CD4-positive, alpha-beta T cell treated with Interleukin-1 beta for 1 hour (primary cell): Measurements from ENCODE around the gene PHLPP1.

Experiments
- DNase-seq, 2 donors: peaks; one replicate each; pipeline ENCODE4 v3.0.0-alpha.2; 2020 to 2022

PHLPP1 gene

DNA sequence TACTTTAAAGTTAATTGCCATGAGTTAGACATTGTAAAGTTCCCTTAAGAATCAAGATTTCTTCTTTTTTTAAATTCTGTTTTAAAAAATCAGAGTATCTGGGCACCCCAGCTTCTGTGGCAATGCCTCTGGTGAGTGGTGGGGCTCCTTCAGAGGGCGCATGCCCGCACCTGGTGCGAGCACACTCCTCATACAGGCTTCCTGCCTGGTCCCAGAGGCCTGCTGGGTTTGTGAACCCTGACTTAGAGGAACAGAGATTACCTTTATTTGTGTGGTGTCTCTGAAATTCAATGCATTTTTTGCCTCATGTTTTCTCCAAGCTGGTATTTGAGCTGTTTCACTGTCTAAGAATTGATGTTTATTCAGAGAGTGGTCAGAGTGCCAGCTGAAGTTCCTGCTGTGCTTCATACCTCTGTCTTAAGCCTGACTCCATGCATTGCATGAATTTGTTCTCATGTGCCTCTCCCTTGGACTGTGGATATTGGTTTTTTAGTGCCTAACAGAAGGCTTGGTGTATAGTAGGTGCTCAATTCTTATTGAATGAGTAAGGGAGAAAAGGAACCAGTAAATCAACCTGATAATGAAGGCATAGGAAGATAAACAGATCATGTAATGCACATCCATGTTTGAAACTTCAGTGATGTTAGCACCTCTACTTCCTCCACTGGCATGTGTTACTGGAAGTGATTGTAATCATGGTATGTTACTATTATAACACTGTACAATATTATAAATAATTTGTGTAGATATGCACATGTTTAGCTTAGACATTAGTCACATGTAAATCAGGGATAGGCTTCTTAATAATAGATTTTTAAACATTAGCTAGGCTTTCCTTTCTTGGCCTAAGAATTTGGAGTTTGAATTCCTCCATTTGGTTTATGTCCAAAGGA, 29.0 kb downstream of the PHLPP1 start:
- peak in 1 of 2 donors; percentile 25 for DNase-seq

DNA sequence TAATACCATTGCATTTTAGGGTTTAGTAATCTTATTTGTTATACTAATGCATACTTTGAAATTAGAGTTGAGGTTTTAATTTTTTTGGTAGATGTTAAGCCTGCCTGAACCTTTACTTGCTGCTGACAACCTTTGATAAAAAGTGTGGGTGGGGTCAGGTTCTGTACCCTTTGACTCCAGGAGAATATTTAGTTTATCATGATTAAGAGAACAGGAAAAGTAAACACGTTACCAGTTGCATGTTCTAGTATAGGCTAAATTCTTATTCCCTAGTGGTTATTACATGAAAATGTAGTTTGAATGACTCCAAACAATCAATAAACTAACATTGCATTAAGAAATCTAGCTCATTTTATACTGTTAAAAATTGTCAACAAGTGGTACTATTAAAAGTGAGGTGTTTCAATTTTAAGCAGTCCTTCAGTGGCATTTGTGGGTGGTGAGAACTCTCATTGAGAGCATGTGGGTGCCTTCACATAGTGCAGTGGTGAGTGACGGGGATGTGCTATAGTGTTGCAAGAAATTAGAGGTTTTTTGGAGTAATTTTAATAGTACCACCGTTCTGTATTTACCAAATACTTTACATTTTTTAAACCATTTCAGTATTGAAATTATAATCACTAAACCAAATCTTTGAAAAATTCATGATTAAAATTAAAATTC, 29.9 kb downstream of the PHLPP1 start:
- DNase-seq, result no peak

- DNase-seq, result no peak
These were observed 34.0 kb downstream of the PHLPP1 start for GRCh38 chr18:62749389-62749788.

GRCh38 chr18:62751341-62751821, 36.0 kb downstream of the PHLPP1 start:
- no peak for DNase-seq

GRCh38 chr18:62751977-62752376, 36.6 kb downstream of the PHLPP1 start:
- no peak for DNase-seq

DNA sequence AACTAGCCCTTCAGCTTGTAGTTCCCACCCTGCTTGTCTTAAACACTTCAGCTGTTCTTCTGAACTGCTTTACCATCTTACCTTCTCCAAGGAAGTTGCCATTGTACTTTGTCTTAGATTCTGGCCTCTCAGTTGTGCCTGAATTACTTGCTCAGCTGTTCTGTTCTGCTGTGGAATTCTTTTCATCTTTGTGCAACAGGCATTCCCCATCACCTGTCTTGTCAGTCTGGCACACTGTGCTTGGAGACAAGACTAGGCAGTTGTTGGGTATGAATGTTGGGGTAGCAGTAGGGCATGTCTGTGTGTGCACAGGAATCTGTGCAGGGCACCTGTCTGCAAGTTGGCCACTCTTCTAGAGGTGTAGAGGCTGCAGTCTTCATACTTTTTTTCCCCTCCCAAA, 38.7 kb downstream of the PHLPP1 start:
- no peak for DNase-seq

DNA sequence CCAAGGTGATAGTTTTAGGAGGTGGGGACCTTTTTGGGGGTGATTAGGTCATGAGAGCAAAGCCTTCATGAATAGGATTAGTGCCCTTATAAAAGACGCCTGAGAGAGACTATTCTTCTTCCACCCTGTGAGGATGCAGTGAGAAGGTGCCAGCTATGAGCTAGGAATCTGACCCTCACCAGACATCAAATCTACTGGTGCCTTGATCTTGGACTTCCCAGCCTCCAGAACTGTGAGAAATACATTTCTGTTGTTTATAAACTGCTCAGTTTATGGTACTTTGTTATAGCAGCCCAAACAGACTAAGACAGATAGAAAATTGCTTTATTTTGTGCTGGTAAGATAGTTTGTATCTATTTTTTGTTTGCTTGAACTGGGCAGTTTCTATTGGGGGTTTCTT, 40.1 kb downstream of the PHLPP1 start:
- DNase-seq, result no peak

DNA sequence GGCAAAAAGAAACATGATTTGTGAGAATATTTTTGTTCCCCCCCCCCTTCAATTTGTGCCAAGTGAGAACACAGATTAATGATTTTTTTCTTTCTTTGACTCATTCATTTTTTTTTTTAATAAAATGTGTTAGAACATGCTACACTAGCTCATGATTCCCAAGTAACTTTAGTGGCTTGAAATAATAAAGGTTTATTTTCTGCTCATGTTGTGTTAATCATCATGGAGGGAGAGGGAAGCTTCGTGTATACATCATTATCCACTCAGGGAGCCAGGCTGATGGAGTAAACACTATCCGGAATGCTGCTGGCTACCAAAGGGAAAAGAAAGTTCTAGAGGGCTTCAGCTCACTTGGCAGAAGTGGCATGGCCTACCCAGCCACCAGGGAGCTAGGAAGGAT, 40.6 kb downstream of the PHLPP1 start:
- DNase-seq, result no peak

DNA sequence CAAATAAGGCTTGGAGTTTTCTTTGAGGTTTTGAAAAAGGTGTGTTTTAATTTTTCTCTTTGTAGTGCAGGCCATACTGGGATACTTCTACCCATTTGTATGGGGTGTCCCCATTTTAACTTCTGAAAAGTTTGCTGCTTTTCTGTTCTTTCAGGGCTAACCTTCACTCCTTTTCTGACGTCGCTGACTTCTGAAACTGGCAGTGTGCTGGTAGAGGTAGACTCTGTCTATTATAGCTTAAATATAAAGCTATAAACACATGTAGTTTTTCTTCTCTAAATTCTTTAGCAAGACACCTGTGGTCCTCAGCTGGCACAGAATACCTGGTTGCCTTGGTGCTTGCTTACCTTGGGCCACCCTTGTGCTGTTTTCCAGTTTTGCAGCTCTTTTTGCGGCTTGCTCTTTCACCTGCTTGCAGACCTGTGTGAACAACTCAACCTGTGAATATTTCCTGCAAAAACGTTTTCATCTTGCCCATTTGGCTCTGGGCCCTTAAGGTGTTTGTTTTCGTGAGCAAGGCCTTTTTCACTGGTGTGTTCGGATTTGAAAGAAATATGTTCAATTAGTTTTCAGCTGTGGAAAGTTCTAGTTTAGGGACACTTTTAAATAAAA, 42.2 kb downstream of the PHLPP1 start:
- DNase-seq, result no peak

- no peak for DNase-seq
These were observed 43.2 kb downstream of the PHLPP1 start for GRCh38 chr18:62758591-62758990.

GRCh38 chr18:62759704-62760402, 44.5 kb downstream of the PHLPP1 start:
- DNase-seq, result no peak

DNA sequence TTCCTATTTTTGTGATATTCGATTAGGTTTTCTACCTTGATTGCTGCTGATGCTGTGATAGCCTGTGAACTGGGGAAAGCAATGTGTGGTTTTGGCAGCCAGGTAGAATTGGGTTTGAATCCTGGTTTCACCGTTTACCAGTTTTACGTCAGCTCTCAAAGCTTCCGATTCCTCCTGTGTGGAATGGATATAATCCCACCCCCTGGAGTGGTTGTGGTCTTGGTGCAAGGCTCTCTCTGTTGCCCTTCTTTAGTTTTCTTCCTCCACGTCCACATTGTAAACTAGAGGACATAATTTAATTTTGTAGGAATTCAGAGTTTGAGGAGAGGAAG, 45.0 kb downstream of the PHLPP1 start:
- no peak for DNase-seq

DNA sequence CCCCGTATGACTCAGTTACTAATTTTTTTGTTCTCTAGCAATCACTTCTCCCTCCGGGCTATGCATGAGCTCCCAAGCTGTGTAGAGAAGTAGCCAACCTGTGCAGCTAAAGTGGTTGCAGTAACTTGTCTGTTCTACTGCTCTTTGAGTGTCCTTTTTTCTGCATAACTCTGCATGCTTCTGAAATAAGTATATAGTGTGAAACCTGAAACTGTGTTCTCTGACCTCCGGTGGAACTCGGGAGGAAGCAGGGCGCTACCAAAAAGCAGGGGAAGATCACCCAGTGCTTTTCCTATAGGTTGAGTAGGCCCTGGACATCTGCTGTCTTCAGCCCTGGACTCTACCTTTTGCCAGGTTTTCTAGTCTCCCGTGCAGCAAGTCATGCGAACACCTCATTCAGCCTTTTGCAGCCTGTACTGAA, 47.8 kb downstream of the PHLPP1 start:
- DNase-seq, result no peak

- DNase-seq, result no peak
These were observed 50.9 kb downstream of the PHLPP1 start for GRCh38 chr18:62766266-62766665.

DNA sequence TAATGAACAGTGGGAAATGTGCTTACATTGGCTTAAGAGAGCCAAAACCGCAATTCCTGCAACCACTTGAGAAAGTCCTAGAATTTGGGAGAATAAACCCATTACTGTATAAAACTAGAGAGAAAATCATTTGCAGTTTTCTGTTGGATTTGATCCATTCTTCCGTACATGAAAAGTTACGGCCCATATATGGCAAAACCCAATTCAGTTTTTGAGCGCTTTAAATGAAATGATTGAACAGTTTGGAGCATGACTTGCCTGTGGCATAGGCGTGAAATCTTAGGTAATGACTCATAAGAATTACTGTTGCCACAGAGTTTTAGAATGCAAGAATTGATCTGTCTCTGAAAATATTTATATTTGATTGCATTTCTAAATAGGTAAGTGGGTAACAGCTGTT, 52.0 kb downstream of the PHLPP1 start:
- DNase-seq, result no peak

GRCh38 chr18:62767836-62768557, 52.7 kb downstream of the PHLPP1 start:
- DNase-seq, result no peak

- no peak for DNase-seq
These were observed 53.2 kb downstream of the PHLPP1 start for GRCh38 chr18:62768558-62768943.

GRCh38 chr18:62769216-62769615, 53.9 kb downstream of the PHLPP1 start:
- no peak for DNase-seq

GRCh38 chr18:62771494-62772270, 56.3 kb downstream of the PHLPP1 start:
- no peak for DNase-seq

GRCh38 chr18:62772860-62773584, 57.7 kb downstream of the PHLPP1 start:
- DNase-seq, result no peak

GRCh38 chr18:62773691-62774090, 58.4 kb downstream of the PHLPP1 start:
- no peak for DNase-seq
